HEK293 (cell line): ENCODE results near the gene STN1.

Experiments
- GLIS2 ChIP-seq: fragments of 450-650 bp; formaldehyde crosslinking; IDR thresholded peaks from 2 replicates; pipeline ENCODE4 v1.5.1; 2016; ENCODE audit warnings: missing biosample characterization, missing genetic modification characterization
- ZBTB21 ChIP-seq: fragments of 450-650 bp; formaldehyde crosslinking; IDR thresholded peaks from 2 replicates; pipeline ENCODE4 v1.5.1; 2017; ENCODE audit warnings: missing biosample characterization, missing genetic modification characterization
- ZNF121 ChIP-seq: fragments of 450-650 bp; formaldehyde crosslinking; IDR thresholded peaks from 2 replicates; pipeline ENCODE4 v1.5.1; 2016; ENCODE audit warnings: missing biosample characterization, missing genetic modification characterization
- ZNF202 ChIP-seq: fragments of 450-650 bp; formaldehyde crosslinking; IDR thresholded peaks from 2 replicates; pipeline ENCODE4 v1.5.1; 2016; ENCODE audit warnings: missing biosample characterization, missing genetic modification characterization, borderline replicate concordance
- ZNF626 ChIP-seq: fragments of 450-650 bp; sonication (Bioruptor Pico); formaldehyde crosslinking; IDR thresholded peaks from 2 replicates; pipeline ENCODE4 v1.5.1; 2018; ENCODE audit warnings: missing biosample characterization, missing genetic modification characterization, inconsistent platforms
- ZNF785 ChIP-seq: fragments of 450-650 bp; formaldehyde crosslinking; IDR thresholded peaks from 2 replicates; pipeline ENCODE4 v1.5.1; 2016; ENCODE audit warnings: missing biosample characterization, missing genetic modification characterization
- TF ChIP-seq, protein P1 (sequence below): fragments of 450-650 bp; formaldehyde crosslinking; IDR thresholded peaks from 2 replicates; pipeline ENCODE4 v1.5.1; 2016; ENCODE audit warnings: missing biosample characterization, missing genetic modification characterization
- TF ChIP-seq, protein P2 (sequence below): fragments of 450-650 bp; formaldehyde crosslinking; IDR thresholded peaks from 2 replicates; pipeline ENCODE4 v1.5.1; 2017; ENCODE audit warnings: missing biosample characterization, missing genetic modification characterization

DNA sequence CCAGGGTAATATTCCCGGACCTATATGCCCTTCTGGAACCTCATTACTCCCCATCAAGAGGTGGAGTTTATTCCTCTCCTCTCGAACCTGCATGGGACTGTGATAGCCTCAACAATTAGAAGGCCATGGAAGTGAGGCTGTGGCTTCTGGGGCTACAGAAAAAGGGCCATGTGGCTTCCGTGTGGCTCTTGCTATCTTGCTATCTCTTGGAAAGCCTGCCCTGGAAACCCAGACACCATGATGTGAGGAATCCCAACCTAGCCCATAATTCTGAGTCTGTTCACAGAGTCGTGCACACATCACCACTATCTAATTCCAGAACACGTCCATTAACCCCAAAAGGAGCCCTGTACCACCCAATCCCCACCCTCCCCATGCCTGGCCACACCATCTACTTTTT, 41.8 kb downstream of the STN1 start:
- TF ChIP-seq, protein P1, sequence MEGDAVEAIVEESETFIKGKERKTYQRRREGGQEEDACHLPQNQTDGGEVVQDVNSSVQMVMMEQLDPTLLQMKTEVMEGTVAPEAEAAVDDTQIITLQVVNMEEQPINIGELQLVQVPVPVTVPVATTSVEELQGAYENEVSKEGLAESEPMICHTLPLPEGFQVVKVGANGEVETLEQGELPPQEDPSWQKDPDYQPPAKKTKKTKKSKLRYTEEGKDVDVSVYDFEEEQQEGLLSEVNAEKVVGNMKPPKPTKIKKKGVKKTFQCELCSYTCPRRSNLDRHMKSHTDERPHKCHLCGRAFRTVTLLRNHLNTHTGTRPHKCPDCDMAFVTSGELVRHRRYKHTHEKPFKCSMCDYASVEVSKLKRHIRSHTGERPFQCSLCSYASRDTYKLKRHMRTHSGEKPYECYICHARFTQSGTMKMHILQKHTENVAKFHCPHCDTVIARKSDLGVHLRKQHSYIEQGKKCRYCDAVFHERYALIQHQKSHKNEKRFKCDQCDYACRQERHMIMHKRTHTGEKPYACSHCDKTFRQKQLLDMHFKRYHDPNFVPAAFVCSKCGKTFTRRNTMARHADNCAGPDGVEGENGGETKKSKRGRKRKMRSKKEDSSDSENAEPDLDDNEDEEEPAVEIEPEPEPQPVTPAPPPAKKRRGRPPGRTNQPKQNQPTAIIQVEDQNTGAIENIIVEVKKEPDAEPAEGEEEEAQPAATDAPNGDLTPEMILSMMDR (tag by site-specific recombination) = no peak
- TF ChIP-seq ZBTB21 (tag by site-specific recombination) (no peak), ZNF626 (tag by site-specific recombination) (no peak), ZNF121 (tag by site-specific recombination) (no peak), ZNF202 (no peak), ZNF785 (tag by site-specific recombination) (no peak), GLIS2 (tag by site-specific recombination) (no peak)
- TF ChIP-seq, protein P2, sequence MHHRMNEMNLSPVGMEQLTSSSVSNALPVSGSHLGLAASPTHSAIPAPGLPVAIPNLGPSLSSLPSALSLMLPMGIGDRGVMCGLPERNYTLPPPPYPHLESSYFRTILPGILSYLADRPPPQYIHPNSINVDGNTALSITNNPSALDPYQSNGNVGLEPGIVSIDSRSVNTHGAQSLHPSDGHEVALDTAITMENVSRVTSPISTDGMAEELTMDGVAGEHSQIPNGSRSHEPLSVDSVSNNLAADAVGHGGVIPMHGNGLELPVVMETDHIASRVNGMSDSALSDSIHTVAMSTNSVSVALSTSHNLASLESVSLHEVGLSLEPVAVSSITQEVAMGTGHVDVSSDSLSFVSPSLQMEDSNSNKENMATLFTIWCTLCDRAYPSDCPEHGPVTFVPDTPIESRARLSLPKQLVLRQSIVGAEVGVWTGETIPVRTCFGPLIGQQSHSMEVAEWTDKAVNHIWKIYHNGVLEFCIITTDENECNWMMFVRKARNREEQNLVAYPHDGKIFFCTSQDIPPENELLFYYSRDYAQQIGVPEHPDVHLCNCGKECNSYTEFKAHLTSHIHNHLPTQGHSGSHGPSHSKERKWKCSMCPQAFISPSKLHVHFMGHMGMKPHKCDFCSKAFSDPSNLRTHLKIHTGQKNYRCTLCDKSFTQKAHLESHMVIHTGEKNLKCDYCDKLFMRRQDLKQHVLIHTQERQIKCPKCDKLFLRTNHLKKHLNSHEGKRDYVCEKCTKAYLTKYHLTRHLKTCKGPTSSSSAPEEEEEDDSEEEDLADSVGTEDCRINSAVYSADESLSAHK (tag by site-specific recombination) = no peak
